H54 (cell line): ENCODE results near the gene CD93.

Source experiments
- DNase-seq: peaks from one replicate; pipeline ENCODE4 v3.0.0; 2011; ENCODE audit warnings: low spot score, mixed read lengths; ENCODE audit not compliant: insufficient read length
- FAIRE-seq: peaks from 3 replicates; lab custom pipeline; 2011; peaks lifted over from hg19 to GRCh38; lab: Jason Lieb, UNC
- POLR2A ChIP-seq: IDR thresholded peaks from 2 replicates; pipeline ENCODE4 v1.6.1; 2011; ENCODE audit warnings: low read depth, mild to moderate bottlenecking, low read length

CD93 gene

DNA sequence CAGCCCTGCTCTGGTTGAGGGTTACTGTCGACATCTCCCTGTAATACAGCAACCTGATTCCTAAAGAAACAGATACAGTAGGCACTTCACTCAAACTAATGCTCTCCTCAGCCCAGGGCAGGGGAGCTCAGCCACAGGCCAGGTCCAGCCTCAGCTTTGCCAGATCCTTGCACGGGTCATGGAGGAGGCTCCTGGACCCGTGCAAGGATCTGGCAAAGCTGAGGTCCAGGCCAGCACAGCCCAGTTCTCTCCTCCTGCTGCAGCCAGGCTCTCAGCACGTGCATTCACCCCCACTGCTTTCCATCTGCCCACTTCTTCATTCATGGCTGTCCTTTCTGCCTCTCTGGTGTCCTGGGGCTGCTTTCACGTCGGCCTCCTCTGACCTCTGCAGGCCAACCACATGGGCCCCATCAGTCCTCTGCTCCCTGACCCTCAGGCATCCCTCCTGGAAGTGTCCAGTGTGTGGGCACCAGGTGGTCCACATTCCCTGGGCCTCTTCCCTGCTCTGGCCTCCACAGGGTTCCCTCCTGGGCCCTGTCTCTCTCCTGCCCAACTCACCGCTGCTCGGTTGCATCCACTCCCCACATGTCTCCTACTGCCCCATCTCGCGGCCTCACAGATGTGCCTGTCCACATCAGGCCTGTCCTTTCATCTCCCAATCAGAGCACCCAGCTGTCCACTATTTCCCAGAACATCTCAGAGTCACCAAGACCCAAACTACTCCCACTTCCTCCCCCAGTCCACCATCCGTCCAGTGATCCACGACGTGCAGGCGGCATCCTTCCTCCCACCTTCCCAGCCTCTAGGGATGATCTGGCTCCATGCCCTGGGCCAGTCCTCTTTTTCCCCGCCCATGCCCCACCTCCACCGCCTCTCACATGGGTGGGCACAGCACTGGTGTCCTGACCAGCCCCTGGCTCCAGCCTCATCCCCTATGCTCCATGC lies 11.8 kb upstream of the CD93 start:
- TF ChIP-seq POLR2A, result no peak
- no peak for FAIRE-seq

DNA sequence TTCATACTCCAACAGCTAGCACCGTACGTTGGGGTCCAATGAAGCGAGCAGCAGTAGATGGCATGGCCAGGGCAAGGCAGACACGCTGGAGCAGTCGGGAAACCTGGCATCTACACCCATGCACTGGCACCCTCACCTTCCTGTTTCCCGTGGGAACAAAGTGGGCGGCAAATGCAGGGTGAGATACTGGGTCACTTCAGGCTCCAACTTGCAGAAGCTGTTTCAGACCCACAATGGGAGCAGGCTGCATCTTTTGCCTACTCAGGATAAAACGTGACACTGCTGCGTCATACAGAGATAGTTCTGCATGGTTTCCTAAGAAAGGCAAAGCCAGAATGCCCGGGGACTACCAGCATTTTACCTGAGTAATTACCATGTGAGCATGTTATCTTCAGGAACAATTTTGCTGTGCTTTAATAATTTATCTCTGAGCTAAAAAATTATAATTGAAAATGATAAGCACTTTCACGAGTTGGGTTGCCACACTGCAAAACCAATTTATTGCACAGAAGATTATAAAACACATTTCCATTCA lies 10.9 kb upstream of the CD93 start:
- no peak for FAIRE-seq
- no peak for TF ChIP-seq POLR2A

More for the DNA sequence above, 11.8 kb upstream of the CD93 start:
- no peak for DNase-seq

DNA sequence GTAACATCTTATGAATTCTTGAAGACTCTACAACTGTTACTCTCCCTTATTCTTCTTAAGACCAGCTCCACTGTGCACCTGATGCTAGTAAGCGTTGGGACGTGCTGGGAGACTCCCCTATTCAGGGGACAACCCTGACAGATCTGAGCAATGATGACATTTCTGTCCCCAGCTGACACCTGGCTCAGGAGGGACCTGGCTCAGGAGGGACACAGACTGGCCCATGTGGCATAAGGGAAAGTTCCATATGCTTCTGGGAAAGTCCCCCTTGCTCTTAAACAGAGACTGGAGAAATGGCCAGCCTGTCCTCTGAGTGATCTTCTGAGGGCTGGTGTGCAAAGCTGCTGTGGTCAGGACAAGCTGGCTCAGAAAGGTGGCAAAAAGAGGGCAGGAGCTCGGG lies 10.0 kb upstream of the CD93 start:
- no peak for DNase-seq
- TF ChIP-seq POLR2A, result no peak
- FAIRE-seq, result no peak

More for the DNA sequence above, 10.9 kb upstream of the CD93 start:
- no peak for DNase-seq

DNA sequence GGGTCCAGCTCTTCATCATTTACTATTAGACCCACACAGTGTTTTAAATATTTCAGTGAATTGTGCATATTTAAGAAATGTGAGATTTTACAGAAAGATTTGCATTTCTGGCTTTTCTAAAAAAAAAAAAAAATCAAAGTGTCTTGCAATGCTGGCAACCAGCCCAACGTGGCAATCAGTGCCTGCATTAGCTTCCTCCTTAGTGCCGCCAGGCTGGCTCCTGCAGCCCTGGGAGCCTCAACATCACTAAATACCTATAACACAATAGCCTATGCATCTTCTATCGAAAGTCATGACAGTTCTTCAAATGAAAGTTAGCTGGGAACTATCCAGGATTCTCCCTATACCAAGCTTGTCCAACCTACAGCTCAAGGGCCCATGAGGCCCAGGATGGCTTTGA lies 9.4 kb upstream of the CD93 start:
- no peak for FAIRE-seq
- no peak for TF ChIP-seq POLR2A
- DNase-seq, result no peak

DNA sequence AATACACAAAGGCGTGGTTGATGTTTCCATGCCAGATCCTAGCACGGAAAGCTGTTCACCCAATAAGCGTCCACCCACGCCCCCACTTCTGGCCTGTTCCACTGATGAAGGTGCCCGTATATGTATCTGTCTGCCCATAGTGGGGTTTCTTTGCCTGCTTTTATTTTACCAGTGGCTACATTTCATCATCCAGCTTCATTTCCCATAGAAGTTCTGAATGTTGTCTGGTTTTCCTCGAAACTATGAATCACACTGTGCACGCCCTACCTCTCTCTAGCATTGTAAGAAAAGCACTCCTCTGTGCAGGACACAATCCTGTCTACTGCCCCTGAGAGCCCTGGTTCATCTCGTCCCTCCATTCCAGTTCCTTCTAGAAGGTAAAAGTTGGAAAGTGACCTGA lies 8.8 kb upstream of the CD93 start:
- FAIRE-seq, result no peak
- DNase-seq, result no peak
- no peak for TF ChIP-seq POLR2A

DNA sequence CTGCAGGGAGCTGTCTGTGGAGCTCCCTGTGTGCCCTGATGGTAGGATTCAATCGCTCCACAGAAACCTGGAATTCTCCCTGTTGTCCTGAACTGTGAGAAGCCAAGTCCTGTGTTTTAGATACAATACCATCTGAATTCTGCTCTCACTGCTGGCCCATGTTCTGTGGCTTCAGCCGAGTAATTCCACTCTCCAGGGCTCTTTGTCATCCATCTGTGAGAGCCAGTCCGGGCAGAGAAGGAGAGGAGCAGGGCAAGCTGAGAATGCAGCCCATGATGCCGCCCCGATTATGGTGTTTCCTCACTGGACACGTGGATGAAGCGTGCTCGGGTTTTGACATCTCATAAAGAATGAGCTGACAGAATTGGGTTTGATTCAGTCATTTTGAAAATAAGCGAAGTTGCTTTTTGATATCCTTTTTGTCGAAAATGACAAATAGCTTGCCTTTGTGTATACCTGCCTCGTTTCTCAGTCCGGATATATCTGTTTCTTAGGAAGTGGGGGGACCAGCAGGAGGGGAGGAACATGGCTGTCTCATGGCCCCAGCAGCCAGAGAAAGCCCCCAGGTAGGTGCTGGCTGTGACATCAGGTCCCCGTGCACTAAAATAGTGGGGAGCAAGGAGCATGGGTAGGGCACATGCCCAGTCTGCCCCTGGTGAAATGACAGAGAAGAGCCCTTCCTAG lies 8.2 kb upstream of the CD93 start:
- no peak for TF ChIP-seq POLR2A
- no peak for DNase-seq
- no peak for FAIRE-seq

DNA sequence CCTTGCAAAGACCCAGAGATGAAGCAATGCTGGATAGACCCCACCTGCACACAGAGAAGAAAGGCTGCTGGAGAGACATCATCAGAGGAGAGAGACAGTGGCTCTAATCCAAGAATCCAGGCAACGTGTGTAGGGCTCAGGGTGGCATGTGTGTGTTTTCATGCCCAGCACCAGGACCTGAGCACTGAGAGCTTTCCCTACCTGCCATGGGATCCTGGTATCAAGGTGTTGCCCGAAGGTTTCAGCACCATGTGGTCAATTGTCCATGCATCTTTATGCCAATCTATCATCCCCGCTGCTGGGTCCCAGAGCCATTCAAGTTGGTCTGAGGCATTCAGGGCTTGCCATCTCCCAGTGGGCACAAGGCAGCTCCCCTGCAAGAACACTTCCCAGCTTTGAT lies 7.5 kb upstream of the CD93 start:
- DNase-seq (no peak), FAIRE-seq (no peak)
- TF ChIP-seq POLR2A, result no peak

DNA sequence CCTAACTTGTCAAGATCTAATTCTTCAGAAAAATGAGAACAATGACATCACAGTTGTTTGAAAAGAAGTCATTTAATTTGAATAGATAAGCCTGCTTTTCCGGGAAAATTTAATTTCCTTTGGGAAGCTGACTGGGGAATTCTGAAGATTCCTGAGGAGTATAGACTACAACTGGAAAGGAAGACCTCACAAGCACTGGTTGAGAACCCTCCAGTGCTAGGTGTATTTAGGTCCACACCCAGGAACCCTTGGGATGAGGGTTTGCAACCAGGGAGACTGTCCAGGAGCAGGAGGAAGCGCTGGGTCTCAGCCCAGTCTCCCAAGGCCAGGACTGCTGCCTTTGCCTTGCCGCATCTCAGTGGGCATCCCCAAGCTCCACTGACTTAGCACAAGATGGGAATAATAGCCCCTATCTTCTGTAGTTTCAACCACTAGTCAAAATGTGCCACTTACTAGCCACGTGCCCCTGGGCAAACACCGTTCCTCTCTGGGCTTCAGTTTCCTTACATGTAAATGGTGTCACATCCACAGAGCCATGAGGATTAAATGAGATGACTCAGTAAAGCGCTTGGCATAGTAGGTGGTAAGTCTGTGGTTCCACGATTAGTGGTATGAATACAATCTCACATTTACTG lies 6.9 kb upstream of the CD93 start:
- TF ChIP-seq POLR2A, result no peak
- FAIRE-seq, result no peak

DNA sequence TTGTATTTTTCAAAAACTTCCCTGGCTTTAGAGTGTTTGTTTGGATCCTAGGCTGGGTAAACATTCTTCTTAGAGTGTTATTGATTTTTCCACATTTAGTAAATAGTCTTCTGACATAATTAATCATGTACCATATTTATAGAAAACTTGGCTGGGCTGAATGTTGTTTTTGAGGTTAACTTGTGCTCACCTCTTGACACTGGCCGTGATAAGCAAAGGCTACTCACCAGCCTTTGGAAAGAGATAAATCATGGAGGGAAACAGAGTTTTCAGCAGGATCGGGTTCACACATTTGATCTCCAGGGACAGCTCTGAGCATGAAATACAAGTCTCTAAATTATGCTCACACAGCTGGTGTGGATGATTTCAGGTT lies 6.2 kb upstream of the CD93 start:
- DNase-seq (no peak), FAIRE-seq (no peak)
- no peak for TF ChIP-seq POLR2A

More for the DNA sequence above, 6.9 kb upstream of the CD93 start:
- DNase-seq, result no peak

DNA sequence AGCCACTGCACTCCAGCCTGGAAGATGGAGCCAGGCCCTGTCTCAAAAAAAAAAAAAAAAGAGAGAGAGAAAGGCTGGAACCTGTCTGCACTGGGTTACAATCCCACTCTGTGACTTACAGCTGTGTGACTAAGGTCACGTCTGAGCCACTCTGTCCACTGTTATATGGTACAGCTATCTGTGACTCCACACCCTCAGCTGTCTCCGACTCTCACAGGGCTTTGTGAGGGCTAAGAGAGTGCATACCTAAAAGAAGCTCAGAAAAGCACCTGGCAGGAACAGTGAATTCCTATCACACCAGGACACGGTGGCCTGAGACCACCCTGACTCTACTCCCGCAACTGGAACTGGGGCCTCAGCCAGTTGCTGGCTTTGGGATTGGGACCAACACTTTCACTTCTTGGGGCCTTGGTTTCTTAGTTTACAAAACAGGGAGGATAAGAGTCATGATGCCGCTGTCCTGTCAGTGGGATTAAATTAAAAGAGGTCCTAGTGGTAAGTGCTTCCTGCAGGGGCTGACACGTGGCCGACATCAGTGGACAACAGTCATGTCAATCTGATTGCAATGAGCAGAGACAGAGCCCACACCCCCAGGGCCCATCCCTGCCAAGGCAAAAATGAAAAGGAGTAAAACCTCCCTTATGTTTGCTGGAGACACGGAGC lies 5.7 kb upstream of the CD93 start:
- no peak for DNase-seq
- FAIRE-seq, result no peak
- no peak for TF ChIP-seq POLR2A

DNA sequence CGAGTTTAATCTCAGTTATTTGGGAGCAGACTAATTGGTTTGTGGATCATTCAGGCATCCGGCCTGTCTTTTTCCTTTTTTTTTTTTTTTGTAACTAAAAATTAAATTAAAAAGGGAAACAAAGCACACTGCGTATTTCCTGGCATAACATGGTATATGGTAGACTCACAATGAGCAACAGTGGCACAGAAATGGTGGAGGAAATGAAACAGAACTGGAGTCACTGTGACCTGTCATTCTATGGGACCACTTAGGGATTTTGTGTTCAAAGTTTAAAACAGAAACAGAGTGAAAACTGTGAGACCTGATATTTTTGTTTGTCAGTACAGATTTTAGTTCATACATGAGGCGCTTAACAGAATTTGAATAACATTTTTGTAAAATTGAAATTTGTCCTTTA lies 4.8 kb upstream of the CD93 start:
- DNase-seq (no peak), FAIRE-seq (no peak)
- TF ChIP-seq POLR2A, result no peak

DNA sequence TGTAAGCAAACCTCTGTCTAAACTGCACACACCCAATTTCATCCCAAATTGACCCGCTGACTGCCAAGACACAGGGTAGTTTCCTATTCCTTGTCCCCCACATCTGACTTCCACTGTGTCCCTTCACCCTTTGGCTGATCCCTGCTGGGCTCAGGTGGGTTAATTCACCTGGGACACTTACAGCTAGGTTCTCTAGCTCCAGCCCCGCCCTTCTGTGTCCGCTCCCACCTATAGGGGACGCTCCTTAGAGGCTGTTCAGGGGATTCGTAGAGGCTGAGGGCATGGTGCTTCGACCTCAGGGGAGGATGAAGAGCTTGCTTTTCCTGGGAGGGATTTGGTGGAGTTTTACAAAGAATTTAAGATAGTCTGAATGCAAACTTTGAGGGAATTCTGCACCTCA lies 4.0 kb upstream of the CD93 start:
- FAIRE-seq, result no peak
- TF ChIP-seq POLR2A, result no peak
- DNase-seq, result no peak

DNA sequence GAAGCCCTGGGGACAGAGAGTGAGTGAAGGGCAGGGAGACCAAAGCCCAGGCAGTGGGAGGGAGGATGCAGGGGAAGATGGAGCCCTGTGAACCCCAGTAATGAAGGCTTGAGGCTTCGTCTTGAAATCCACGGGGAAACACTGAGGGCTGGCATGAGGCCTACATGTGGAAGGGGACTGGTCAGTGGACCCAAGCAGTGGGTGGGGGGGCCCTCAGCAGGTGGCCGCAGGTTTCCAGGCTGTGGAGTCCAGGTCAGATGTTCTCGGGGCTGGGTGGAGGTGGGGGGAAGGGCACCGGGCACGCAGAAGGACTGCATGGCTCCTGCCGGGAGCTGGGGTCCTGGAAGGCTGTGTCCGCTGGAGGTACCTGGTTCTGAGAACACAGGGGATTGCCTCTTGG lies 2.7 kb upstream of the CD93 start:
- no peak for DNase-seq
- FAIRE-seq, result no peak
- TF ChIP-seq POLR2A, result no peak
